Tibial nerve (tissue), 4 donors: Measurements from ENCODE around the gene TRIP13. TPM values are rescaled to one million over a fixed set of nuclear protein-coding genes. Genes with fewer than 3 reads are reported as not detected.

ENCODE experiments used
- DNase-seq, 2 donors: peaks; one replicate each; pipeline ENCODE4 v3.0.0-alpha.2; 2019; ENCODE audit warnings: low spot score in 2 of 2
- H3K27ac ChIP-seq, 4 donors: fragments of 200-600 bp; sonication (generic) in 3 of 4; one replicate each; pipeline ENCODE4 v1.5.1; 2017 to 2019; ENCODE audit warnings: mild to moderate bottlenecking in 1 of 4
- H3K27me3 ChIP-seq, 2 donors: fragments of 200-600 bp; sonication (generic) in 1 of 2; one replicate each; pipeline versions ENCODE4 v1.5.1 to v1.6.0; 2017 to 2019
- H3K36me3 ChIP-seq, 3 donors: fragments of 200-600 bp; sonication (generic); one replicate each; pipeline ENCODE4 v1.5.1; 2018 to 2019
- H3K4me1 ChIP-seq, 4 donors: fragments of 200-600 bp; sonication (generic) in 3 of 4; one replicate each; pipeline ENCODE4 v1.5.1; 2017 to 2019
- H3K4me3 ChIP-seq, 4 donors: fragments of 200-600 bp; sonication (generic) in 3 of 4; one replicate each; pipeline ENCODE4 v1.5.1; 2017 to 2019; ENCODE audit warnings: mild to moderate bottlenecking in 1 of 4, moderate library complexity in 1 of 4
- H3K9me3 ChIP-seq, 4 donors: fragments of 200-600 bp; sonication (generic) in 3 of 4; one replicate each; pipeline ENCODE4 v1.5.1; 2017 to 2019
- CTCF ChIP-seq, 5 experiments: fragments of 200-600 bp in 3 of 5; fragments of 450-650 bp in 2 of 5; sonication (generic) in 3 of 5; IDR thresholded peaks; one replicate each; pipeline ENCODE4 v1.5.1; 2016 to 2019; ENCODE audit warnings: antibody characterized with exemption in 5 of 5, mild to moderate bottlenecking in 3 of 5, moderate library complexity in 2 of 5
- EP300 ChIP-seq, 2 donors: sonication (generic); formaldehyde crosslinking; IDR thresholded peaks; one replicate each; pipeline ENCODE4 v1.6.1; 2017; ENCODE audit warnings: antibody characterized with exemption in 2 of 2, mild to moderate bottlenecking in 1 of 2
- POLR2A ChIP-seq, 2 donors: fragments of 450-650 bp; IDR thresholded peaks; one replicate each; pipeline ENCODE4 v1.6.1; 2017; ENCODE audit warnings: antibody characterized with exemption in 2 of 2, mild to moderate bottlenecking in 2 of 2, moderate library complexity in 2 of 2
- WGBS, 2 donors: methylation state at CpG; one replicate each; pipeline ENCODE4 v1.1.5; 2018; 5-methylcytosine and 5-hydroxymethylcytosine counted together
- total RNA-seq, 4 donors: library from RNA; depleted of rRNA; stranded (reverse); fragments of >200 nt; gene quantifications; one replicate each; pipeline ENCODE4 v1.1.0, GENCODE V29; 2016

Gene TRIP13
- total RNA-seq, 4 donors from 2014 or later, result 0.30 to 1.3 (median 0.52) TPM

GRCh38 chr5:957748-958485, 65.2 kb downstream of the TRIP13 start:
- Histone ChIP-seq H3K9me3 (no peaks in the 10 kb centered on the region), H3K36me3 (no peaks in the 10 kb centered on the region), H3K27me3 (peaks cover 0 to 17% of the 10 kb centered on the region in 2 donors), H3K27ac (no peak overlapping the region), H3K4me3 (no peak overlapping the region), H3K4me1 (peaks cover 0 to 39% (median 19%) of the 10 kb centered on the region in 4 donors)
- DNase-seq, result no peak
- TF ChIP-seq EP300 (IDR thresholded peaks at IDR 0.05) (no peak), CTCF (IDR thresholded peaks at IDR 0.05) (no peak), POLR2A (IDR thresholded peaks at IDR 0.05) (no peak)
- 67 to 70% methylated on average over 22 of the region's 23 CpGs for WGBS, 2 donors

GRCh38 chr5:958701-959571, 66.3 kb downstream of the TRIP13 start:
- no peak overlapping the region for H3K27ac ChIP-seq
- peaks cover 0 to 39% (median 19%) of the 10 kb centered on the region in 4 donors for H3K4me1 ChIP-seq
- no peak for DNase-seq
- WGBS, 2 donors, result 51 to 64% methylated on average over 43 to 45 of the region's 48 CpGs
- no peaks in the 10 kb centered on the region for H3K9me3 ChIP-seq
- H3K36me3 ChIP-seq, result no peaks in the 10 kb centered on the region
- no peak overlapping the region for H3K4me3 ChIP-seq
- H3K27me3 ChIP-seq, result peaks cover 0 to 10% of the 10 kb centered on the region in 2 donors
- TF ChIP-seq CTCF (IDR thresholded peaks at IDR 0.05) (no peak), EP300 (IDR thresholded peaks at IDR 0.05) (no peak), POLR2A (IDR thresholded peaks at IDR 0.05) (no peak)

GRCh38 chr5:959581-960531, 67.2 kb downstream of the TRIP13 start:
- peaks cover 0 to 10% of the 10 kb centered on the region in 2 donors for H3K27me3 ChIP-seq
- H3K27ac ChIP-seq, result no peak overlapping the region
- no peaks in the 10 kb centered on the region for H3K36me3 ChIP-seq
- 85 to 92% methylated on average over 30 to 40 of the region's 47 CpGs for WGBS, 2 donors
- TF ChIP-seq POLR2A (IDR thresholded peaks at IDR 0.05) (no peak), EP300 (IDR thresholded peaks at IDR 0.05) (no peak), CTCF (IDR thresholded peaks at IDR 0.05) (no peak)
- no peaks in the 10 kb centered on the region for H3K9me3 ChIP-seq
- H3K4me1 ChIP-seq, result peaks cover 0 to 43% (median 19%) of the 10 kb centered on the region in 4 donors
- H3K4me3 ChIP-seq, result no peak overlapping the region
- DNase-seq, result no peak

- DNase-seq, result no peak
- H3K27ac ChIP-seq, result no peak overlapping the region
- no peaks in the 10 kb centered on the region for H3K9me3 ChIP-seq
- H3K4me3 ChIP-seq, result no peak overlapping the region
- 76 to 83% methylated on average over 7 of the region's 7 CpGs for WGBS, 2 donors
- TF ChIP-seq POLR2A (IDR thresholded peaks at IDR 0.05), result no peak
- TF ChIP-seq EP300 (IDR thresholded peaks at IDR 0.05), result no peak
- no peak for TF ChIP-seq CTCF (IDR thresholded peaks at IDR 0.05)
- peaks cover 0 to 42% (median 17%) of the 10 kb centered on the region in 4 donors for H3K4me1 ChIP-seq
- H3K27me3 ChIP-seq, result peaks cover 0 to 10% of the 10 kb centered on the region in 2 donors
- no peaks in the 10 kb centered on the region for H3K36me3 ChIP-seq
These were observed 67.9 kb downstream of the TRIP13 start for GRCh38 chr5:960551-960950.
